Measurements from ENCODE around the gene VPS13D. TPM values are rescaled to one million over a fixed set of nuclear protein-coding genes. Genes with fewer than 3 reads are reported as not detected.
"Not testable (repeated sequence)": the region's sequence is repeated elsewhere in the genome, so short reads cannot be mapped to it uniquely, and the experiment has no call there.

The VPS13D gene
- total RNA-seq, 2 experiments from 2014 or later = 25.0 to 25.4 TPM

DNA sequence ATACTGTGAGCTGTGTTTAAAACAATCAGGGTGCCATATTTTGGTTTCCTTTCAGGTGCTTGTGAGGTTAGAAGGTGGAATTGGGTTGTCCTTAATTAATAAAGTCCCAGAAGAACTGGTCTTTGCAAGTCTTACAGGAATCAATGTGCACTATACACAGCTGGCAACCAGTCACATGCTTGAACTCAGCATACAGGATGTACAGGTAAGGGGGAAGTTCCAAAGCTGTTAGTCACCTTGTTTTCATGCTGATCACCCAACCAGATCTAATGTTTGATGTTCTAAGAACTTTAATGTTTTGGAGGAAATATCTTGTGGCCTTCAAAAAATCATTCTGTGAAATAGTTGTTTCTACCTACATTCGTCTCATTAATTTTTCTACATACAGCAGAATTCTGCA lies 156.3 kb downstream of the VPS13D start:
- intact Hi-C loops (cut with micrococcal nuclease) = loop anchor here (1.0 to 10.0 kb wide), 6 partner anchors 21 to 211 kb away; no protein-coding TSS in a partner anchor
- Mint-ChIP-seq H3K4me3 (no peak overlapping the region), H3K9me3 (peaks cover 19% of the 10 kb centered on the region), H3K27ac (peak overlapping the region; percentile 69), H3K36me3 (peaks cover 62% of the 10 kb centered on the region), H3K4me1 (ENCODE audit: low read depth) (peaks cover 44% of the 10 kb centered on the region), H3K27me3 (no peaks in the 10 kb centered on the region)
- ChIA-PET POLR2A (interaction anchor here (1.1 kb wide), 1 partner anchor 49 kb away, joined by 3 read pairs; no protein-coding TSS in a partner anchor), CTCF (interaction anchor here (0.9 to 1.6 kb wide), 3 partner anchors 22 to 232 kb away, joined by 3 to 4 read pairs (median 3); partner anchors contain the start of gene DHRS3)
- DNase-seq = peak; percentile 39

DNA sequence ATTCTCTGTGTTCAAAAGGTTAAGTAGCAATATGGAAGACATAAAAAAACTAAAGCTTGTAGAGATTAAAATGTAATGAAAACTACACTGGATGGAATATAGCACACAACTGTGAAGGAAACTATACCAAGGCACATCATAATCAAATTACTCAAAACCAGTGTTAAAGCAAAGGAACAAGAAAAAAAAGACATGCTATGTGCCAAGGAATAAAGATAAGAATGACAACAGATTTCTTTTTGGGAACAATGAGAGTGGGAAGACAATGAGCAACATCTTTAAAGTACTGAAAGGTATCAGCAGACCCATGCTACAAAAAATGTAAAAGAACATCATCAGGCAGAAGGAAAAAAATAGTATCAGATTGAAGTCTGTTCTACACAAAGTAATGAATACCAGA lies 157.8 kb downstream of the VPS13D start:
- peaks cover 19% of the 10 kb centered on the region for H3K9me3 Mint-ChIP-seq
- ChIA-PET POLR2A (no interaction called here), CTCF (interaction anchor here (1.2 to 1.6 kb wide), 2 partner anchors 11 to 231 kb away, joined by 3 to 4 read pairs; partner anchors contain the start of gene DHRS3)
- no peaks in the 10 kb centered on the region for H3K27me3 Mint-ChIP-seq
- H3K4me3 Mint-ChIP-seq = no peak overlapping the region
- peaks cover 62% of the 10 kb centered on the region for H3K36me3 Mint-ChIP-seq
- peak overlapping the region; percentile 8 for H3K27ac Mint-ChIP-seq
- peaks cover 41% of the 10 kb centered on the region for H3K4me1 Mint-ChIP-seq (ENCODE audit: low read depth)
- DNase-seq = no peak
- intact Hi-C loops (cut with micrococcal nuclease) = loop anchor here (2.0 to 10.0 kb wide), 4 partner anchors 19 to 213 kb away; no protein-coding TSS in a partner anchor

DNA sequence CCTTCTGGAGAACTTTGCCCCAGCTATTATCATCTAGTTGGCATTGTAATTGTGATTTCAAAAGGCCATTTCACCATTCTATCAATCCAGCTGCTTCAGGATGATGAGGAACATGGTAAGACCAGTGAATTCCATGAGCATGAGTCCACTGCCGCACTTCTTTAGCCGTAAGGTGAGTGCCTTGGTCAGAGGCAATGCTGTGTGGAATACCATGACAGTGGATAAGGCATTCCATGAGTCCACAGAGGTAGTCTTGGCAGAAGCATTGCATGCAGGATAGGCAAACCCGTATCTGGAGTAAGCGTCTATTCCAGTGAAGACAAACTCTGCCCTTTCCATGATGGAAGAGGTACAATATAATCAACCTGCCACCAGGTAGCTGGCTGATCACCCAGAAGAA lies 160.5 kb downstream of the VPS13D start:
- H3K27ac Mint-ChIP-seq; H3K27me3 Mint-ChIP-seq; DNase-seq; CTCF ChIA-PET; POLR2A ChIA-PET; intact Hi-C loops (cut with micrococcal nuclease); H3K4me3 Mint-ChIP-seq: not testable (repeated sequence)
- Mint-ChIP-seq H3K4me1 (ENCODE audit: low read depth) (peaks cover 17% of the 10 kb centered on the region), H3K36me3 (peaks cover 53% of the 10 kb centered on the region), H3K9me3 (peaks cover 19% of the 10 kb centered on the region)

DNA sequence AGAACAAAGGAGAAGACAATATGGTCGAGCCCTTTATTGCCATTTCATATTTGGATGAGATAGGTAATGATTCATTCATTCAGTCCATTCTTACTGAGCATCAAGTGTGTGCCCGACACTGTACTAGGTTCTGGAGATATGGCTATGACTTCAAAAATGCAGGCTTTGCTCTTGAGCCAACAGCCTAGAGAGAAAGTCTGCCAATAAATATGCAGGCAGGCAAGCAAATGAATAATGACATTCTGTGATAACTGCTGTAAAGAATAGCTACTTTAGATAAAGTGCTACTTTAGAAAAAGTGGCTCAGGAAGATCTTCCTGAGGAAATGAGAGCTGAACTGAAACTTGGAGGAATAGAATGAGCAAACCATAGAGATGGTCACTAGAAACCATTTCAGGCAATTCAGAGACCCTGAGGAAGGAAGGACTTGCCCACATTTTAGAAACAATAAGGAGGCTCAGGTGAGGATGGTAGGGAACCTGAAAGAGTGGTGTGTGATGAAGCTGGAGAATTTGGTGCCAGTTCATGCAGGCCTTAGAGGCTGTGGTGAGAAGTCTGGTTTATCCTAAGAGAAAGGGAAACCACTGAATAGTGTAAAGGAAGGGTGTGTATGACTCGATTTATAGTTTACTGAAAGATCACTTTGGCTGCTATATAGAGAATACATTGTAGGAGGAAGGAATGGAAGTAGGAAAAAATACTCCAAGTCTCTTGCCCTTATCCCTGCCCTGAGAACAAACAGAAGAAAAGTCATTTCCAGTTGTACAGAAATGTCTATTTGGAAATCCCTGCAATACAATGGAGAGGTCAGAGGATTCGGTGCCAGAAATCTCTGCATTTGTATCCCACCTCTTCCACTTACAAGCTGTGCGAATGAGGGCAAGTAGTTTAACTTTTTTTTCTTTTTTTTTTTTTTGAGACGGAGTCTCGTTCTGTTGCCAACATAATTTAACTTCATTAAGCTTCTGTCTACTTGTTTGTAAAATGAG lies 167.9 kb downstream of the VPS13D start:
- H3K9me3 Mint-ChIP-seq = no peaks in the 10 kb centered on the region
- H3K36me3 Mint-ChIP-seq = peaks cover 12% of the 10 kb centered on the region
- CTCF ChIA-PET = interaction anchor here (1.3 to 1.5 kb wide), 3 partner anchors 10 to 273 kb away, joined by 3 read pairs; no protein-coding TSS in a partner anchor
- H3K4me3 Mint-ChIP-seq = no peak overlapping the region
- intact Hi-C loops (cut with micrococcal nuclease) = no loop called here
- peaks cover 13% of the 10 kb centered on the region for H3K4me1 Mint-ChIP-seq (ENCODE audit: low read depth)
- POLR2A ChIA-PET = interaction anchor here (1.0 to 1.1 kb wide), 2 partner anchors 33 to 36 kb away, joined by 3 read pairs; no protein-coding TSS in a partner anchor
- H3K27ac Mint-ChIP-seq = no peak overlapping the region
- no peak for DNase-seq
- no peaks in the 10 kb centered on the region for H3K27me3 Mint-ChIP-seq

DNA sequence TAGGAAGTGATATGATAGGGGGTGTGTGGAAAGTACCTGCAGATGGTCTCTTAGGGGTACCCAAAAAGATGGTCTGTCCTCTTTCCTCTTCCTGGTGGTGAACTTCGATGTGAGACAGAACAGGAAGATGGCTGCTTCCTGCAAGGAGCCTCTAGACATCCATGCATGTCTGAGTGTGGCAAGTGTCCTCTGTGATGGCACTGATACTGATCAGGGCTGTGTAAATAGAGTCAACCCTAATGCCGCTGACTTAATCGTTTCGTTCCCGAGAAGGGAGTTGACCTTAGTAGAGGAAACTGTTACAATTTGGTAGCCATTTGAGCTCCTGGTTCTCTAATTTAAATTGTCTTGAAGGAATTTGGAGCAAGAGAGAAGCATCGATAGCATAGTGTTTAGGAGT lies 168.6 kb downstream of the VPS13D start:
- POLR2A ChIA-PET = interaction anchor here (1.0 kb wide), 1 partner anchor 32 kb away, joined by 3 read pairs; no protein-coding TSS in a partner anchor
- H3K4me1 Mint-ChIP-seq (ENCODE audit: low read depth) = peaks cover 13% of the 10 kb centered on the region
- no peak overlapping the region for H3K4me3 Mint-ChIP-seq

DNA sequence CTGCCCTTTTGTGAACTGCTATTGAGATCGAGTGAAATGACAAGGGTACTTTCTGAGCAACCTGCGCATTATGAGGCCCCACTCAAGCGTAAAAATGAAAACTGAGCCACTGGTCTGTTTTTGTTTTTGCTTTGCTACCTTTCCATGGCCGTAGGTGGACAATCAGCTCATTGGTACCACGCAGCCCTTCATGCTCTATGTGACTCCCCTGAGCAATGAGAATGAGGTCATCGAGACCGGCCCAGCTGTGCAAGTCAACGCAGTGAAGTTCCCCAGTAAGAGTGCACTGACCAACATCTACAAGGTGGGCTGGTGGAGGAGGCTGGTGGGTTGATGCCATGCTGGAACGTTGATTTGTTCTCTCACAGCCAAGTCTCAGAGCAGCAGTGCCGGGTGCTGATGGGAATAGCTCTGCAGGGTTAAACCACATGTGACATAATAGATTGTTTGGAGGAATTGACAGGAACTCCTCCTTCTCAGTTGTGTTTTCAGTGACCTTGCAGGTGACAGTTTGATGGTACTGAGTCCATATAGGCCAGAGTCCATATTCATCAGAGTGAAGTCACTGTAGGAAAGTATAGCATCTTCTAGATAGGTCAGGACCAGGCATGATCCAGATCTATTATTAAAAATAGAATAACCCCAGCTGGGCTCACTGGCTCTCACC lies 170.3 kb downstream of the VPS13D start:
- ChIA-PET POLR2A (no interaction called here), CTCF (no interaction called here)
- H3K27me3 Mint-ChIP-seq = no peaks in the 10 kb centered on the region

More for the DNA sequence above, 168.6 kb downstream of the VPS13D start:
- no peak for DNase-seq
- no peaks in the 10 kb centered on the region for H3K27me3 Mint-ChIP-seq
- peaks cover 16% of the 10 kb centered on the region for H3K36me3 Mint-ChIP-seq
- intact Hi-C loops (cut with micrococcal nuclease) = no loop called here
- CTCF ChIA-PET = interaction anchor here (1.0 to 1.5 kb wide), 3 partner anchors 9 to 274 kb away, joined by 3 to 4 read pairs (median 3); no protein-coding TSS in a partner anchor
- no peaks in the 10 kb centered on the region for H3K9me3 Mint-ChIP-seq
- H3K27ac Mint-ChIP-seq = no peak overlapping the region

DNA sequence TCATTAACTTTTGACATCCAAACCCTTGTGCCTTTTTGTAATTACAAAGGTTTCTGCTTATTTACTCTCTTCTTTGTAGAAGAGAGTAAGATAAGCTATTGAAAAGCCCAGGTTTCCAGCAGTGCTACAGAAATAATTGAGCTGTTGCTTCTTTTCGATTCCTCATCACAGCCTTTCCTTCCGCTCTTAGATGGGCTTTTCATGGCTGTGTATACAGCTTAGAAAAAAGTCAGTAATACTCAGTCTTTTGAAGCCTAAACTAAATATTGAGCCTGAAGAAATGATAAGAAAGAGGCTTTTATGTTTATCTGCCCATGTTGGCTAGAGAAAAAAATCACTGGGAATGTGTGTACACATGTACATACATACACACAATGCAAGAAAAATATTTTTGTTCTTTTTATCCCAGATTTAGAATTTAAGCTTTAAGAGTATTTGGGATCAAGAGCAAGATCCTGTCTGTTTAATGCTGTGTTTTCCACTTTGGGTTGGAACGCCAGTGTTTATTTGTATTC lies 172.4 kb downstream of the VPS13D start:
- intact Hi-C loops (cut with micrococcal nuclease) = no loop called here
- Mint-ChIP-seq H3K4me3 (no peak overlapping the region), H3K27ac (no peak overlapping the region), H3K36me3 (peaks cover 28% of the 10 kb centered on the region), H3K27me3 (no peaks in the 10 kb centered on the region), H3K4me1 (ENCODE audit: low read depth) (peaks cover 23% of the 10 kb centered on the region), H3K9me3 (no peaks in the 10 kb centered on the region)
- ChIA-PET POLR2A (no interaction called here), CTCF (interaction anchor here (0.7 kb wide), 2 partner anchors 112 to 193 kb away, joined by 3 read pairs; no protein-coding TSS in a partner anchor)
- no peak for DNase-seq

More for the DNA sequence above, 170.3 kb downstream of the VPS13D start:
- no peak for DNase-seq
- intact Hi-C loops (cut with micrococcal nuclease) = no loop called here
- no peaks in the 10 kb centered on the region for H3K9me3 Mint-ChIP-seq
- peaks cover 13% of the 10 kb centered on the region for H3K4me1 Mint-ChIP-seq (ENCODE audit: low read depth)
- H3K4me3 Mint-ChIP-seq = no peak overlapping the region
- H3K36me3 Mint-ChIP-seq = peaks cover 25% of the 10 kb centered on the region
- no peak overlapping the region for H3K27ac Mint-ChIP-seq

DNA sequence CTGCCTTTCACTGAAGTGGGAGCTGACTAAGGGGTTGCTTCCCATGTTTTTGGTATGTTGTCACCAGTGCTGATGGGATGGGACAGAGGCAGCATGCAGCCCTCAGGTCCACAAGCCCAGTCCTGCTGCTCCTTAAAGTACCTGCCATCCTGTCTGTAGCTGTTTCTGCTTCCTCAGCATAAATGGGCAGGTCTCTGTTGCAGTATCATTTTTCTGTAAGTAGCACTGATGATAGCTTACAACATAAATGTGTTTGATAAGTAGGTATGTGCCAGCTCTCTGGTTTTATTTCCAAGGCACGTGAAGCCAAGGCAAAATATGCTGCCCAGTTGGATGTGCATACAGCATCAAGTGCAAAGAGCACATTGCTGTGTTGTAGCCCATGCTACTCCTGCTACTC lies 173.0 kb downstream of the VPS13D start:
- peaks cover 28% of the 10 kb centered on the region for H3K36me3 Mint-ChIP-seq
- DNase-seq = no peak
- ChIA-PET CTCF (interaction anchor here (0.7 kb wide), 2 partner anchors 113 to 192 kb away, joined by 3 read pairs; no protein-coding TSS in a partner anchor), POLR2A (no interaction called here)
- peaks cover 21% of the 10 kb centered on the region for H3K4me1 Mint-ChIP-seq (ENCODE audit: low read depth)
- H3K27me3 Mint-ChIP-seq = no peaks in the 10 kb centered on the region
- H3K27ac Mint-ChIP-seq = no peak overlapping the region
- H3K4me3 Mint-ChIP-seq = no peak overlapping the region
- H3K9me3 Mint-ChIP-seq = no peaks in the 10 kb centered on the region
- intact Hi-C loops (cut with micrococcal nuclease) = no loop called here

DNA sequence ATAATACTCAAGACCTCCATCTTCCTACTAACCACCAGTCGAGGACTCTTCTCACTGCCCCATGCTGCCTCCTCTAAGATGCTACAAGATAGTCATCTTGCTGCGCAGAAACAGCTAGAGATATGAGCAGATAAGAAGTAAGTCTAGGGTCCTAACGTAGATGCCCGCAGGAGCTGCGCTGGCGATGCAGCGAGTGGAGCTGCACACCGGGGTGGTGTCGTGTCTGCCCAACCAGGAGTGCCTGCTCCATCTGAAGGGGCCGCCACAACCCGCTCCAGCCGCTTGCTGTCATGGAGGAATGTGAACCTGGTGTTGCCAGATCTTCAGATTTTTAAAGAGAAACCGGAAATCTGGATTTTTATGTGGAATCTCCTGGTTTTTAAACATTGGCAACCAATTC lies 175.1 kb downstream of the VPS13D start:
- no peak for DNase-seq
- Mint-ChIP-seq H3K27ac (no peak overlapping the region), H3K4me1 (ENCODE audit: low read depth) (peaks cover 20% of the 10 kb centered on the region), H3K27me3 (no peaks in the 10 kb centered on the region), H3K4me3 (no peak overlapping the region), H3K9me3 (peaks cover 4% of the 10 kb centered on the region), H3K36me3 (peaks cover 38% of the 10 kb centered on the region)
- intact Hi-C loops (cut with micrococcal nuclease) = no loop called here
- POLR2A ChIA-PET = no interaction called here
- CTCF ChIA-PET = interaction anchor here (0.6 to 1.6 kb wide), 2 partner anchors 216 to 254 kb away, joined by 3 to 5 read pairs; no protein-coding TSS in a partner anchor

DNA sequence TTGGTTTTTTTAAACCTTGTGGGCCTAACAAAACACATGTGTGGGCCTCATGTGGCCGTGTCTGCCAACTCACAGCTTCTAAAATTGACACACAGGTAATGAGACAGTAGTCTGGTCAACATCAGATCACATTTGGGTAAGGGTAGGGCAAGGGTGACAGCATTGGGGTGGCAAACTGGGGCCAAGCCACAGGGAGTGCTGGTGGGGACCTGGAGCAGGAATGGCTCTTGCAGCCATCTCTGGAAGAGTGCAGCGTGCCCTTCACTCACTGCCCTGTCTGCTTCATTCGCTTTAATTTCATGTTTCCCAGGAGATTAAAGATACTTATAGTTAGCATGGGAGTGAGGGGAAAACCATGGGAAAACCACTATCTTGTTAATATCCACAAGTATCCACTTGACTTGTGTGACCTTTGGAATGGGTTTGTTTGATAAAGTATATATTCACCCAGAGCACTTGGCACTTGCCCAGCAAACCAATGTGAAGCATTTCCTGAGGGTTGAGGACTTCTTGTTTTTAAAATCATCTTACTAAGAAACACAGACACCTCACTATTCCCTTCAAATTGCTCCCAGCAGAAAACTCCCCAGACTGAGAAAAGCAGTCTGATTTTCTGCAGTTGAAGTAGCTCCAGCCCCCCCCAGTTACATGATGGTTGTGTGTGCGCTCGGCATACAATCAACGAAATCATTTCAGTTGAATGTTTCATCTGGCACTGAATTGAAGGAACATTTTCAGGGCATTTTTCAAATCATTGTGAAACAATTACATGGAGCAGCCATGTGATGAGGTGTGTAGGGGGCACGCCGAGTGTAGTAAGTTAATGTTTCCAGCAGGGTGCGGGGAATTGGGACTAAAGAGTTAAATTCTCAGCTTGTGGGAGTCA lies 175.7 kb downstream of the VPS13D start:
- CTCF ChIA-PET = interaction anchor here (1.6 kb wide), 1 partner anchor 253 kb away, joined by 5 read pairs; no protein-coding TSS in a partner anchor
- peaks cover 38% of the 10 kb centered on the region for H3K36me3 Mint-ChIP-seq

More for the DNA sequence above, 175.7 kb downstream of the VPS13D start:
- POLR2A ChIA-PET = no interaction called here
- no peak for DNase-seq
- Mint-ChIP-seq H3K4me1 (ENCODE audit: low read depth) (peaks cover 20% of the 10 kb centered on the region), H3K27me3 (no peaks in the 10 kb centered on the region), H3K27ac (no peak overlapping the region), H3K9me3 (peaks cover 9% of the 10 kb centered on the region), H3K4me3 (no peak overlapping the region)
- intact Hi-C loops (cut with micrococcal nuclease) = loop anchor here (2.0 kb wide), 1 partner anchor 19 kb away; no protein-coding TSS in a partner anchor
